ENCODE measurements around the gene STARD8. TPM values are rescaled to one million over a fixed set of nuclear protein-coding genes. Genes with fewer than 3 reads are reported as not detected.

The STARD8 gene
- polyA plus RNA-seq, 1 experiment = 1.3 TPM

- DNase-seq (ENCODE audit: low read depth, low spot score) = no peak
- Histone ChIP-seq H3K27me3 (ENCODE audit: control insufficient read depth, insufficient read depth, low read length) (no peaks in the 10 kb centered on the region), H3K27ac (ENCODE audit: low read depth, low read length) (peak overlapping the region; percentile 21), H3K9me3 (ENCODE audit: control insufficient read depth, insufficient read depth, low read length) (no peaks in the 10 kb centered on the region), H3K4me3 (ENCODE audit: low read depth, low read length) (no peak overlapping the region)
- CTCF ChIA-PET = interaction anchor here (0.8 to 1.1 kb wide), 2 partner anchors 11 to 14 kb away, joined by 3 to 4 read pairs; partner anchors contain the start of gene STARD8
- POLR2A ChIA-PET = no interaction called here
- TF ChIP-seq, protein P1, sequence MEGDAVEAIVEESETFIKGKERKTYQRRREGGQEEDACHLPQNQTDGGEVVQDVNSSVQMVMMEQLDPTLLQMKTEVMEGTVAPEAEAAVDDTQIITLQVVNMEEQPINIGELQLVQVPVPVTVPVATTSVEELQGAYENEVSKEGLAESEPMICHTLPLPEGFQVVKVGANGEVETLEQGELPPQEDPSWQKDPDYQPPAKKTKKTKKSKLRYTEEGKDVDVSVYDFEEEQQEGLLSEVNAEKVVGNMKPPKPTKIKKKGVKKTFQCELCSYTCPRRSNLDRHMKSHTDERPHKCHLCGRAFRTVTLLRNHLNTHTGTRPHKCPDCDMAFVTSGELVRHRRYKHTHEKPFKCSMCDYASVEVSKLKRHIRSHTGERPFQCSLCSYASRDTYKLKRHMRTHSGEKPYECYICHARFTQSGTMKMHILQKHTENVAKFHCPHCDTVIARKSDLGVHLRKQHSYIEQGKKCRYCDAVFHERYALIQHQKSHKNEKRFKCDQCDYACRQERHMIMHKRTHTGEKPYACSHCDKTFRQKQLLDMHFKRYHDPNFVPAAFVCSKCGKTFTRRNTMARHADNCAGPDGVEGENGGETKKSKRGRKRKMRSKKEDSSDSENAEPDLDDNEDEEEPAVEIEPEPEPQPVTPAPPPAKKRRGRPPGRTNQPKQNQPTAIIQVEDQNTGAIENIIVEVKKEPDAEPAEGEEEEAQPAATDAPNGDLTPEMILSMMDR (IDR thresholded peaks at IDR 0.05; ENCODE audit: low read depth, low read length) = no peak
These were observed 11.1 kb downstream of the STARD8 start for GRCh38 chrX:68658530-68658929.

DNA sequence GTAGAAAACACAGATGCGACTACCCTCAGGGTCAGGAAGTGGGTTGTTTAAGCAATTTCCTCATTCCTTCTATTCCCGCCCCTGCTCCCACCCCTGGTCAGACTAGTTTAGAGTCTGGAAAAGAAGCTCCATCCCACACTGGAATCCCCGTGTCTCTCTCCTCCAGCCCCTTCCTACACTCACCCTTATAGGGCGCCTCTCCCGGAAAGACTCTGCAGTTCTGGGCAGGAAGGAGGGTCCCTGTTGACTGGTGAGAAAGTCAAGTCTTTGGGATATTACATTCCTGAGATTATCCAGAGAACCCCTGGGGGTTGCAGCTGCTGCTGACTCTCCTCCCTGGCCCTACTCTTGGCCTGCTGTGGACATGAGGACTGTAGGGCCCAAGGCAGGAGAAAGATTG is 11.9 kb downstream of the STARD8 start:
- Histone ChIP-seq H3K27me3 (ENCODE audit: control insufficient read depth, insufficient read depth, low read length) (no peaks in the 10 kb centered on the region), H3K4me3 (ENCODE audit: low read depth, low read length) (no peak overlapping the region), H3K27ac (ENCODE audit: low read depth, low read length) (peak overlapping the region; percentile 39), H3K9me3 (ENCODE audit: control insufficient read depth, insufficient read depth, low read length) (no peaks in the 10 kb centered on the region)
- no peak for DNase-seq (ENCODE audit: low read depth, low spot score)
- POLR2A ChIA-PET = no interaction called here
- CTCF ChIA-PET = no interaction called here
- TF ChIP-seq, protein P1 (IDR thresholded peaks at IDR 0.05; ENCODE audit: low read depth, low read length) = no peak

- ChIA-PET POLR2A (no interaction called here), CTCF (no interaction called here)
- Histone ChIP-seq H3K4me3 (ENCODE audit: low read depth, low read length) (no peak overlapping the region), H3K27me3 (ENCODE audit: control insufficient read depth, insufficient read depth, low read length) (no peaks in the 10 kb centered on the region), H3K9me3 (ENCODE audit: control insufficient read depth, insufficient read depth, low read length) (no peaks in the 10 kb centered on the region), H3K27ac (ENCODE audit: low read depth, low read length) (peak overlapping the region; percentile 39)
- TF ChIP-seq, protein P1 (IDR thresholded peaks at IDR 0.05; ENCODE audit: low read depth, low read length) = no peak
- no peak for DNase-seq (ENCODE audit: low read depth, low spot score)
These were observed 12.3 kb downstream of the STARD8 start for GRCh38 chrX:68659786-68660185.

DNA sequence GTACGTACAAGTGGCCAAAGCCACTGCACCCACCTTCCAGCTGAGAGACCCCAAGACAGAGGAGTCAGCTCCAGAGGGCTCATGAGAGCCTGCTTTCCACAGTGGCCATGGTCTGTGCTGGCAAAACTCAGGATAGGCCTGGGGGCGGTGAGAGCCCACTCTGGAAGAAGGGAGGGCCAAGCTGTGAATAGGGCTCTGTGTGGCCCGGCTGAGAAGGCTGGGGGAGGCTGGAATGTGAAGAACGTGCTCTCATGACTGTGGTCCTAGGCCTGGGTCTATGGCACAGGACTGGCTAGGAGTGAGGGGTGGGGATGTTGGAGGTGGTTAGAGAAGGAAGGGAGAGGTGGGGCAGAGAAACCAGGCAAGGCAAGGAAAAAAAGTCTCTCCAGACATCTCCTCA is 13.3 kb downstream of the STARD8 start:
- H3K9me3 ChIP-seq (ENCODE audit: control insufficient read depth, insufficient read depth, low read length) = no peaks in the 10 kb centered on the region
- no peaks in the 10 kb centered on the region for H3K27me3 ChIP-seq (ENCODE audit: control insufficient read depth, insufficient read depth, low read length)
- DNase-seq (ENCODE audit: low read depth, low spot score) = no peak
- TF ChIP-seq, protein P1 (IDR thresholded peaks at IDR 0.05; ENCODE audit: low read depth, low read length) = no peak
- ChIA-PET POLR2A (no interaction called here), CTCF (no interaction called here)
- H3K4me3 ChIP-seq (ENCODE audit: low read depth, low read length) = no peak overlapping the region
- H3K27ac ChIP-seq (ENCODE audit: low read depth, low read length) = no peak overlapping the region

DNA sequence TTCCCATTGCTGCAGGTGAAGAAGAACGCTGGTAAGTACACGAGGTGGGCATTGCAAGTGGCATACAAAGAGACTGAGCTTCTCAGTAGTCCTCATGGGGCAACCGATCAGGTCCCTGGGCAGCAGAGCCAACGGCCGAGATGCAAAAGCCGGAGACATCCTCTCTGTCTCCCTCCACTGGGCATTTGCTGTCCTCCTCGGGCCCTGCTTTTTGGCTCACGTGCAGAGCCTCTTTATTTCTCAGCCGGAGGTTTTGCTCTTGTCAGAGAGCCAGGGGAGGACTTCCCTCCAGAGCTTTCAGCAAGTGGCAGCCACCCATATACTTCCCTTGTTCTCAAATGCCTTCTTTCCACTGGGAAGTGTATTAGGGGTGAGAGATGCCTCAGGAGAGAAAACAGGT is 18.0 kb downstream of the STARD8 start:
- CTCF ChIA-PET = no interaction called here
- TF ChIP-seq, protein P1 (IDR thresholded peaks at IDR 0.05; ENCODE audit: low read depth, low read length) = peak; percentile 14; the same call in 1 of the 2 replicates
- Histone ChIP-seq H3K4me3 (ENCODE audit: low read depth, low read length) (no peak overlapping the region), H3K27me3 (ENCODE audit: control insufficient read depth, insufficient read depth, low read length) (no peaks in the 10 kb centered on the region), H3K9me3 (ENCODE audit: control insufficient read depth, insufficient read depth, low read length) (no peaks in the 10 kb centered on the region), H3K27ac (ENCODE audit: low read depth, low read length) (no peak overlapping the region)
- POLR2A ChIA-PET = no interaction called here
- DNase-seq (ENCODE audit: low read depth, low spot score) = no peak
